NCI-H345 treated with DMSO at 0.1 percent for 48 hours (cell line): ENCODE results near the gene GCHFR.

ENCODE experiments used
- DNase-seq: peaks from one replicate; lab custom pipeline; 2025; ENCODE audit not compliant: unreplicated experiment; lab: John Stamatoyannopoulos, UW

GCHFR gene

DNA sequence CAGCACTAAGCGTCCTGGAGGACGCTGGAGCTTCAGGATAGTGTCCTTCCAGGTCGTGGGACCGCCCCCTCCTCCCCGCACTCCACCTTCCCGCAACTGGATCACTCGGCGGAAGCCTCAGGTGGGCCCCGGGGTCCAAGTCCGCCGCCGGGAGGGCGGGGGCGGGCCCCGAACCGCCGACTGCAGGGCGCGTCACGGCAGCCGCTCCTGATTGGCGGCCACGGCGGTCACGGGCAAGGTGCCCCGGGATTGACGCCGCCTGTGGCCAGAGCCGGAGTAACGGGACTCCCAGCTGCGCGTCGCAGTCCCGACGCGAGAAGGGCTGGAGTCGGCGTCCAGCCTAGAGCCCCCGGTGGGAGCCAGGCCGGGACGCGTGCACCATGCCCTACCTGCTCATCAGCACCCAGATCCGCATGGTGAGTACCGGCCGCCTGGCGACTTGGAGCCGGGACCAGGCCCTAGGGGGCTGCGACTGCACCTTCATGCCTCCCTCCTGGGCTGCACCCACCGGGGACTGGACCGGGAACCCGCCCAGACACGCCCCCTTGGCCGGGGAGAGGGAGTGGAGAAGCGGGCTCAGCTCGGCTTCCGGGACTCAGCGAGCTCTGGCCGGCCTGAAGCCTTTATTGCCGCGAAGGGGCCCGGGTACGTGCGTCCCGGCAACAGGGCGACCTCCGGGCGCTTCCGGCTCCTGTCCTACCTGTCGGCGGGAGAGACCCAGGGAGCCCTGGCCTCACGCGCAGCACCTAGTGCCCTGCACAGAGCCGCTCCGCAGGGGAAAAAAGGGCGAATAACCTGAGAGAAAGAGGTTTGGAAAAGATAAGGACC lies at the start of gene GCHFR:
TSS of gene GCHFR (plus strand) at position 268 of the 828 bp plus-strand sequence. CDS start at position 381, 113 bp downstream.
- DNase-seq: no peak

DNA sequence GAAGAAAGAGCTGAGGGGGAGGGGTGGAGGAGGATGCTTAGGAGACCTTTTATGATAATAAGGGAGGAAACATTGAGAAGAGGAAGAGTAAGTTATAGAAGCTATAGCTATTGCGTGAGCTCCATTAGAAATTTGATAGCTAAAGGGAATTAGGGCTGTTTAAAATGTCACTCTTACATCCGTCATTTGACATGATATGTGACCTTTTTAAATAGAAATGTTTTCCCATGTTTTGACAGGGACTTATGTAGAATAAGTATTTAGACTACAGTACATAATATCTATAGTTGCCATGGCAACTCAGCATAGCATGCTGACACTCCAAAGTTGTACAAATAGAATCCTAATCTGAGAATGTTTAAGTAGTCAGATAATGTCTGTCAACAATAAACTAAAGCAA lies 49.7 kb upstream of the GCHFR start:
- DNase-seq: no peak

DNA sequence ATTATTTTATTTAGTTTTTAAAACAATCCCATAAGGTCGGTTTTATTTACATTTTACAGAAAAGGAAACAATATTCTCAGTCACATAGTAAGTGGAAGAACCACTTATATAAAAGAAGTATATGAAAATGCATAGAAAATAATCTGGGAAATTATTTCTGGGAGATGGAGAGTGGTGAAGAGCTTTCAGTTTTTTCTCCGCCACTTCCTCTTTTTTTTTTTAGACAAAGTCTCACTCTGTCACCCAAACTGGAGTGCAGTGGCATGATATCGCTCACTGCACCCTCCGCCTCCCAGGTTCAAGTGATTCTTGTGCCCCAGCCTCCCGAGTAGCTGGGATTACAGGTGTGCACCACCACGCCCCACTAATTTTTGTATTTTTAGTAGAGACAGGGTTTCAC lies 47.7 kb upstream of the GCHFR start:
- DNase-seq: no peak

DNA sequence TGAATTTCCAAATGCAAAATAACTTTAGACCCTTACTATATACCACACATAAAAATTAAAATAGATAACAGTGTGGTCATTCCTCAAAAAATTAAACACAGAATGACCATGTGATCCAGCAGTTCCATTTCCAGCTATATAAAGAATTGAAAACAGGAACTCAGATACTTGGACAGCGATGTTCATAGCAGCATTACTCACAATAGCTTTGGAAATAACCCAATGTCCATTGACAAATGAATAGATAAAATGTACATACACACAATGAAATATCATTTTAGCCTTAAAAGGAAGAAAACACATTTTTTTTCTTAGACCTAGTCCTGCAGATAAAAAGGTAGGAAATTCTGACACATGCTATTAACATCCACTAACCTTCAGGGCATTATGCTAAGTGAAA lies 42.2 kb upstream of the GCHFR start:
- DNase-seq: no peak

DNA sequence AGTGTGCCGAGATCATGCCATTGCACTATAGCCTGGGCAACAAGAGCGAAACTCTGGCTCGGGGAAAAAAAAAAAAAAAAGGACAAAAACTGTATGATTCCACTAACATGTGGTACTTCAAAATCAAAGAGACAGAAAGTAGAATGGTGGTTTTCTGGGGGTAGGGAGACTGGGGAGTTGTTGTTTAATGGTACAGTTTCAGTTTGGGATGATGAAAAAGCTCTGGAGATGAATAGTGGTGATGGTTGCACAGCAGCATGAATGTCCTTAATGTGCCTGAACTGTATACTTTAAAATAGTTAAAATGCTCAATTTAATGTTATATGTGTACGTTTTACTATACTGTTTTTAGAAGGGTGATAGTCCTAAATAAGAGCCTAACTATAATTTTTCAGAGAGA lies 41.5 kb upstream of the GCHFR start:
- no peak for DNase-seq

DNA sequence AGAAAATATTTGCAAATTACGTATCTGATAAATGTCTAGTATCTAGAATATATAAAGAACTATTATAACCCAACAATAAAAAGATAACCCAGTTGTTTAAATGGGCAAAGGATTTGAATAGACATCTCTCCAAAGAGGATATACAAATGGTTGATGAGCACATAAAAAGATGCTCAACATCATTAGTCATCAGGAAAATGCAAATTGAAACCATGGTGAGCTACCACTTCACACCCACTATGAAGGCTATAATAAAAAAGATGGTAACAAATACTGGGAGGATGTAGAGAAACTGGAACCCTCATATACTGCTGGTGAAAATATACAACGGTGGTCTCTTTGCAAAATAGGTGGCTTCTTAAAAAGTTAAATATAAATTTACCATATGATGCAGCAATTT lies 40.9 kb upstream of the GCHFR start:
- DNase-seq: no peak

DNA sequence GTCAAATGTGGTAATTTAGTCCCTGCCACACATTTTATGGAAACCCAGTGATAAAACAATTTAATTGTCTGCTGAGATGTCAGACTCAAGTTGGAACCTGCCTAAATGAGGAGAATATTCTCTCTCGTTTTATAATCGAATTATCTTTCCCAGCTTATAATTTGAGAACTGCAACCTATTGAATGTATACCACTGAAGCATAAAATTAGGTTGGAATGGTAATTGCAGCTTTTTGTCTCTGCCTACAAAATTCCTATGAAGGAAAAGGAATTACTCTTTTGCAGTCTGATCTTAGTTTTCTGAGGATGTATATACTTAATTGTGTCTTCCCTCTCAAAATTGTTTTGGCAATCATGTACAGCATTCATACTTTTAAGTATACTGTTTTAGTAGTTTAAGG lies 39.9 kb upstream of the GCHFR start:
- no peak for DNase-seq

DNA sequence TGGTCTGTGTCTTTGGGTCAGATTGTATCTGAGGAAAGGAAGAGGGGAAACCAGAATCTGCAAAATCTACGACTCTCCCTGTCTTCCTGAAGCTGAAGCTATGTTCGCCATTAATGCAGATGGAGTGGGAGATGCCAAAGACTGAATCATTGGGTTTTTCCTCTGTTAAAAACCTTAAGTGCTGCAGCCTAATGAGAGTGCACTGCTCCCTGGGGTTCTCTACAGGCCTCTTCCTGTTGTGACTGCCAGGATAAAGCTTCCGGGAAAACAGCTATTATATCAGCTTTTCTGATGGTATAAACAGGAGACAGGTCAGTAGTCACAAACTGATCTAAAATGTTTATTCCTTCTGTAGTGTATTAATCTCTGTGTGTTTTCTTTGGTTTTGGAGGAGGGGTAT lies 32.8 kb upstream of the GCHFR start:
- DNase-seq: no peak

DNA sequence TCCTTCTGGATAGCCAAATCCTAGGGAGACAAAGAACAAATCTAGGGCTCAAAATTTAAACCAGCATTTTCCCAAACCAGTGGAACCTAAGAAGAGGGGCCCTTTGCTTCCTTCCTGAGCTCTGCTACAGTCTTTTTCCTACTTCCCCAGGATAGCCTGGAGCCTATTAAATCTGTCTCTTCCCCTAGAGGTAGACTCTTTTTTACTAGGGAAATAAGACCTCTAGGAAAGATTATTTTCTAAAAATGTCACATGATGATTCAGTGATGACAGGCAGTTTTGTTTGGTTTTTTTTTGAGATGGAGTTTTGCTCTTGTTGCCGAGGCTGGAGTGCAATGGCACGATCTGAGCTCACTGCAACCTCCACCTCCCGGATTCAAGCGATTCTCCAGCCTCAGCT lies 27.3 kb upstream of the GCHFR start:
- no peak for DNase-seq

DNA sequence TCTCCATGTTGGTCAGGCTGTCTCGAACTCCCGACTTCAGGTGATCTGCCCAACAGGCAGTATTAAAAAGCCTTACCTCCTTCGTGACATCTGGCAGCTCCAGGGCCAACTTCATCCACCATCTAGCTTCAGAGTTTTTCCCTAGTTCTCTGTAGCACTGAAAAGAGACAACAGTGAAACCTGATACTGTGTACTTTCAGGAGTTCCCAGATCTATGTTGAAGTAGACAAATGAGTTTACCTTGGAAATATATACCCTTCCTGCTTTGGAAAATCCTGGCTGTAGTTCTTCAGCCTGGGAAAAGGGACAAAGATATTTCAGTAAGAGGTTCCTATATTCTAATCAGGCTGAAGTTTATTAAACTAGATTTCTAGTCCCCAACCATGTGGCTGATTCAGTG lies 26.8 kb upstream of the GCHFR start:
- DNase-seq: no peak

DNA sequence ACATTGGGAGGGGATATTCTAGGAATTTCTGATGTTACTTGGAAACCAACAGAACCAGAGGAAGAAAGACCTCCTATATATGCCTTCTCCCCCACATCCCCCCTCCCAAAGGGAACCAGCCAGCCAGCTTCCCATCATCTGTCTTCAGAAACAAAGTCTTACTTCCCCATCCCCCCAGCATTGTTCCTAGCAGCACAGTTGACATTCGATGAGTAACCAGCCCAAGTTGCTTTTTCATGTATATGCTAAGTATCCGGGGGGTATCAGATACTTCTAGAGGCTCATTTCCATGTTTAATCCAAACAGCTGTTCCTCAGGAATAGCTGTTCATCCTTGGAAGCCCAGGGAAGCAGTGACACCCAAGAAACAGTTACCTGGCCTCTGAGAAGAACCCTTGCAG lies 24.8 kb upstream of the GCHFR start:
- DNase-seq: no peak

DNA sequence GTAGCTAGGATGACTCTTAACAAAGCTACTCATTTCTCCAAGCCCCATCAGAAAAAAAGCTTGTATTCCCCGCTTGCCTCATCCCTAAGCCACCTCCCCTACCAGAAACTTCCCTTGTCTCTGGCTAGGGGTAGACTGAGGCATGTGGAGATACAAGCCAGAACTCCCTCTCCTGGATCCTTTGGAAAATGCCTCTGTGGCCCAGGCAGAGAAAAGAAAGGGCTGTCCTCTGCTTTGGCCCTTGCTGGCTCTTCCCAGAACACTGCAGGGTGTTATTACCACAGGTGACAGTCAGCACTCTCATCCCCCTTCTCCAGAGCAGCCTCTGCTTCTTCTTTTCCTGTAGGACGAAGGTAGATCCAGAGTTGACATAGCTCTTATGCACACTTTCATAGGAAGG lies 24.0 kb upstream of the GCHFR start:
- DNase-seq: no peak

DNA sequence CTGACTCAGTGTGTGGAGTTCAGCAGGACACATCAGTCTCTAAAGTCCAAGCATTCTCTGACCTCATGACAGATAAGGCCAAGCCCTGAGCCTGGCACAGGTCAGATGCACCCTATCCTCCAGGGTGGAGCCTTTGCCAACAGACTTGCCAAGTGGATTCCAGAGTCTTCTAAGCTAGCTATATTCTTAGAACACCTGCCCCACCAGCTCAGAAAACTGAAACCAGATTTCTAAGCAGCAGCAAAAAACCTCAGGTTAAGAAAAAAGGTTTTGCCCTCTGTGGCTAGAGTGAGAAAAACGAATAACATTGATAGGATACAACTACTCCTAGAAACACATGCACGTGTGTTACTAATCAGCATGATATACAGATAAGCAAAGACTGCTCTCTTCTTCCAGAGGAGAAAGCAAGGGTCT lies 20.4 kb upstream of the GCHFR start:
- no peak for DNase-seq

DNA sequence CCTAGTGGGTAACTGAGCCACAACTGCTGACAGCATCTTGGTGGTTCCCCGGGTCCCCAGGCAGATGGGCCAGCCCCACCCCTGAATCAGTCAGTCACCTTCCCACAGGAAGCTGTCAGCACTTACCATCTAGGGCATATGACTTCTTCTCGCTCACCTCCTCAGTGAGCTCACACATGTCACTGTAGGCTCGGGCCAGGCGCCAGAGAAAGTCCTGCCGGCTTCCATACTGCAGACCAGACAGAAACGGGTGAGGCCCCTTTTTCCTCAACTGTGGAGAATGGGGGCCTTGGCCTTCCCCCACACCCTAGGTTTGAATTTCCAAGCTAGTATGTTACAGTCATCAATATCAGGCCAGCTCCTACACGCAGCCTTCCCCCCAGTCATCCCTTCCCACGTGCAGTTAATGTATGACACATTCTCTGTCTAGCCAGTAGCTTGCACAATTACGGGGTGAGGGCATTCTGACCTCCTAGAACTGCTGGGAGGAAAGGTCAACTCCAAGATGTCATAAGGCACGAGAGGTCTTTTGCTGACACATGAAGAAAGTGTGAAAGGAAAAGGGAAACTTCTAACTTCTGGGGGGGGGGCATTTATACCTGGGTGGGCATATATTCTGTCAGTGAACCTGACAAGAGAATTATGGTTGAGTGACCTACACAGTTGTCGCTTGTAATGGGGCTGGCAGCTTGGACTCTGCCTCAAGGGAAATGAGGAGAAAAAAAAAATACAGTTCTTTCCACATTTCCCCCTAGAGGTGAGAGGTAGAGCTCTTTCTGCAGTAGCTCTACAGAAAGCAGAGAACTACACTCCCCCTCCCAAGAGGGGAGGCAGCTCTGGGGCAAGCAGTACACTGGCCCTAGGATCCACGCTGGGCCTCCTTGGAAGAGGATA lies 19.7 kb upstream of the GCHFR start:
- DNase-seq: no peak

DNA sequence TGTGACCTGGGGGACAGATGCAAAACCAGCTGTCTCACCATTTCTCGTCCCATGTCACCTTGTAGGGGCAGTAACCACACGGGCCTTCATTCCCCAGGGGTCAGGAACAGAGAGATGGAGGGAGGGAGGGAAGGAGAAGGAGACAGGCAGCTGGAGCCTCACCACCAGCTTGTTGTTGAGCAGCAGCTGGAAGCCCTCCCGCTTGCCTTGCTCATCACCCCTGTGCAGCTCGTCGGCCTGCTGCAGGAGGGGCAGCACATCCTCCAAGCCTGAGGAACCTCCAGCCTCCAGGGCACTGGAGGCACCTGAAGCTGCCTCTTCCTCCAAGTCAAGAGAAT lies 19.1 kb upstream of the GCHFR start:
- DNase-seq: no peak

DNA sequence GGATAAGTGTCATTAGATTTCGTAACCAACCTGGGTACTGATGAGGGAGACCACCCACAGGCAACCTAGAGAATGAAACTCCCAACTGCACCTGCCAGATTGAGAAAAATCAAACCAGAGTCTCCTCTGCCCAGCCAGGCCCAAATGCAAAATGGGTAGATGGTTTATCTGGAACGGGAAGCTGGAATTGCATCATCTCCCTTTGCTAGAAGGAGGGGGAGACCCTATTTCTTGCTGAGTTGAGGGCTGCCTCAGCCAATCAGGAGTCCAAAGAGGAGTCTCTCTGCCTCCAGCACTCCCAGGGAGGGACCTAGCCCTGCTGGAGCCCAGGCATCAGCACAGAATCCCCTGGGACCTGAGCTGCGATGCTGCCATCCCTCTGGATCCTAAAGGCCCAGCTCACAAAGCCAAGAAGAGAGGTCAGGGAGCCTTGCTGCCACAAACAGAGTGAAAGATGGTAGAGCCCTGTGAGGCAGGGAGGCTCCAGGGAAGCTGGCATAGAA lies 16.9 kb upstream of the GCHFR start:
- peak; percentile 1 for DNase-seq

DNA sequence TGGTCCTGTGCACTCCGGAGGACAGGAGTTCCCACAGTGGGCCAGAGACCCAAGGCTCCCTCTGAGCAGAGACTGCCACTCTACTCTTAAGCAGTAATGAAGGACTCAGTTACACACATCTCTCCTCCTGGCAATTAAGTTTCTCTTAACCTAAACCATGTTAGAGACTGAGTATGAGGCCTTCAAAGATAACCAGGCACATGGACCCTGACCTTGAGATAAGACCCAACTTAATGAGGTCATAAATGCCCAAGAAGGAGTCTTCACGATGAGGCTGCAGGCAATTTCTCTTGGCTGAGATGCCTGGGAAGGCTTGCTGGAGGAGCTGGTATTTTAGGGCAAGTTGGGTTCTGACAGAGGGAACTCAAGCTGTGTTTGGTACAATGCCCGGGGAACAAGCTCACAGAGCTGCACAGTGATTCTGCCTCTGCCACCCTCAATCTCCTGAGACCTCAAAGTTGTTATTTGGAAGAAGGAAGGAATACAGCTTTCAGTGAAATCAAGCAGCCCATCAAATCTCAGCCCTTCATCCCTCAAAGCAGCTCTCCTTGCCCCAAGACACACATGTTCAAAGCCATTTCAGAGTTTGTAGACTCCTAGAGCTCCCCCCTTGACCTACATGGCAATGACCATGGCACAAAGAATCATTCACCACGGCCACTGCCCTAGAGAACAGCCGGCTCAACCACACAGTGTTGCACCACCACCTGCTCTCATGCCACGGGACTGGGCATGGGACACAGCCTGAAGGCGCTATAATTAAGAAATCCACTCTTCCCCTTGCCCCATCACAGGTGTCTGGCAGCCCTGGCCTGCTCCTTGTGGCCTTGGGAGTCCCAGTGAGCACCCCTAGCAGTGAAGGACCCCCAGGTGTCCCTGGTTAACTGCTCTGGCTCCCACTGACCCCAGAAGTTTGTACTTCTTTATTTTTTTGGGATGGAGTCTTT lies 15.9 kb upstream of the GCHFR start:
- DNase-seq: no peak

DNA sequence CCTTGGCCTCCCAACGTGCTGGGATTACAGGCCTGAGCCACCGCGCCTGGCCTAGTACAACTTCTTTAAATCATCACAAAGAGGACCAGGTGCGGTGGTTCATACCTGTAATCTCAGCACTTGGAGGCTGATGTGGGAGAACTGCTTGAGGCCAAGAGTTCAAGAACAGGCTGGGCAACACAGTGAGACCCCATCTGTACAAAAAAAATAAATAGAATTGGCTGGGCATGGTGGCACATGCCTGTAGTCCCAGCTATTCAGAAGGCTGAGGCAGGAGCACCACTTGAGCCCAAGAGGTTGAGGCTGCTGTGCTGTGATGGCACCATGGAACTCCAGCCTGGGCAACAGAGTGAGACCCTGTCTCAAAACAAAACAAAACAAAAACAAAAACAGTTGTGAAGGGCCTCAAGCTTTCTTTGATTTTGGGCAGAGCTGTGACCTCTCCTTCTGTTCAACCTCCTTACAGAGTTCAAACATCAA lies 14.7 kb upstream of the GCHFR start:
- no peak for DNase-seq

DNA sequence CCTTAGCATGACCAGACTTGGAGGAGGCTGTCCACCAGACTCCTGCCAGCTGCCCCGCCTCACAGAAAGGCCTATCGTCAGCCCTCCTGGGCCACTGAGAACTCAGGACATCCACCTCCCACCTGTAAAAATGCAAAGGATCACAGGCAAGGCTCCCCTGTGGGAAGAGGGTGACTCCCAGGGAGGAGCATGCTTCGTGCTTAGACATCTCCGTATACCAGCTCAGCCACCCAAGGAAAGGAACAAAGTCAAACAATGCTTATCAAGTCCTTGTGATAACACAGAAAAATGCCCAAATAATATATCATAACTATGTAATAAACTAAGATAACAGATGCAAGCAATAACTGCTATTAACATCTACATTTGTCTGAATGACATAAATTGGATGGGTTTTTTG lies 13.0 kb upstream of the GCHFR start:
- DNase-seq: no peak

DNA sequence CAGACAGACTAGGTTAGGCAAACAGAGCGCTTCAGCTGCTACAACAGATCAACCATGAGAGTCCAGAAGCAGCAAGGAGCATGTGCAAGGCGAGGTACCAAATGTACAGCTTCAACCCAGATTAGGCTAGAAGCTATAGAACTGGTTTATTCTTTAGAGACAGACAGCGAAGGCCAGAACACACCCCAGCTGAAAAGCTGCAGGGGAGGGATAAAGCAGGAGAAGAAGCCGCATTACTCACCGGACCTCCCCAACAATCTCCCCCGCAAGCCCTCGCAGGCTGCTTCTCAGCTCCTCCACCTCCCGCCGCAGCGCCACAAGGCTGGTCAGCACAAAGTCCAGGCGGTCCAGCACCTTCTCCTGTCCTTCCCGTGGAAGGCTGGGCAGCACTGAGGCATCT lies 12.1 kb upstream of the GCHFR start:
- DNase-seq: no peak

DNA sequence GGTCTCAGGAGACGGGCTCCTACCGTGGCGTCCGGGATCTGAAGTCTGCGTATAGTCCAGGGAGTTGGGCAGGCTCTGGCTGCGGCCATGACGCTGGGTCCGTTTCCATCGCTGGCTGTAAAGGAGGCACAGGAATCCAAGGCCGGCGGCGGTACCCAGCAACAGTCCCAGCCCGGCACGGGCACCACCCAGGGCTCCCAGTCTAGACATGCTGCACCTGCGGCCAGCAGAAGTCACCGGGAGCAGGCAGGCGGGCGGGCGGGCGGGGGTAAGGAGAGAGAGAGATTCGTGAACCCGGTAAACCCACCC lies 9.3 kb upstream of the GCHFR start:
- DNase-seq: no peak
